Neural progenitor cell (in vitro differentiated cells): ENCODE measurements around the gene SART1.

Experiments
- EZH2phosphoT487 ChIP-seq: fragments of 200-600 bp; sonication (generic); IDR thresholded peaks from 2 replicates; pipeline ENCODE4 v1.6.1; 2017; ENCODE audit warnings: antibody characterized with exemption
- TF ChIP-seq, protein P1 (sequence below): fragments of 200-600 bp; sonication (generic); IDR thresholded peaks from 2 replicates; pipeline ENCODE4 v1.5.1; 2017; ENCODE audit warnings: antibody characterized with exemption, mild to moderate bottlenecking

DNA sequence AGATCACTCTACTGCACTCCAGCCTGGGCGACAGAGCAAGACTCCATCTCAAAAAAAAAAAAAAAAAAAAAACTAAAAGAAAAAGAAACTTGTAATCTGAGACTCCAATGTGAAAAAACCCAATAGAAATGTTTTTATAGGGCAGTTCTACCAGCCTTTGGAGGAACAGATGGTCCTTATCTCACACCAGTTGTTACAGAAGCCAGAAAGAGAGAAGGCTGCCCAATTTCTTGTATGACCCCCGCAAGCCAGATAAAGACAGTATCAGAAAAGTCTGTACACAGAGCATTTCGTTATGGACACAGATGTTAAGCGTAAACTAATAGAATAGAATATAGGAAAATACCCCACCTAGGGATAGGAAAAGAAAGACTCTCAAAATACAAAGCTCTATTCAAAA lies 27.5 kb upstream of the SART1 start:
- TF ChIP-seq, protein P1, sequence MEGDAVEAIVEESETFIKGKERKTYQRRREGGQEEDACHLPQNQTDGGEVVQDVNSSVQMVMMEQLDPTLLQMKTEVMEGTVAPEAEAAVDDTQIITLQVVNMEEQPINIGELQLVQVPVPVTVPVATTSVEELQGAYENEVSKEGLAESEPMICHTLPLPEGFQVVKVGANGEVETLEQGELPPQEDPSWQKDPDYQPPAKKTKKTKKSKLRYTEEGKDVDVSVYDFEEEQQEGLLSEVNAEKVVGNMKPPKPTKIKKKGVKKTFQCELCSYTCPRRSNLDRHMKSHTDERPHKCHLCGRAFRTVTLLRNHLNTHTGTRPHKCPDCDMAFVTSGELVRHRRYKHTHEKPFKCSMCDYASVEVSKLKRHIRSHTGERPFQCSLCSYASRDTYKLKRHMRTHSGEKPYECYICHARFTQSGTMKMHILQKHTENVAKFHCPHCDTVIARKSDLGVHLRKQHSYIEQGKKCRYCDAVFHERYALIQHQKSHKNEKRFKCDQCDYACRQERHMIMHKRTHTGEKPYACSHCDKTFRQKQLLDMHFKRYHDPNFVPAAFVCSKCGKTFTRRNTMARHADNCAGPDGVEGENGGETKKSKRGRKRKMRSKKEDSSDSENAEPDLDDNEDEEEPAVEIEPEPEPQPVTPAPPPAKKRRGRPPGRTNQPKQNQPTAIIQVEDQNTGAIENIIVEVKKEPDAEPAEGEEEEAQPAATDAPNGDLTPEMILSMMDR = no peak
- no peak for TF ChIP-seq EZH2phosphoT487
